ENCODE results near the gene UCN.

Gene UCN

DNA sequence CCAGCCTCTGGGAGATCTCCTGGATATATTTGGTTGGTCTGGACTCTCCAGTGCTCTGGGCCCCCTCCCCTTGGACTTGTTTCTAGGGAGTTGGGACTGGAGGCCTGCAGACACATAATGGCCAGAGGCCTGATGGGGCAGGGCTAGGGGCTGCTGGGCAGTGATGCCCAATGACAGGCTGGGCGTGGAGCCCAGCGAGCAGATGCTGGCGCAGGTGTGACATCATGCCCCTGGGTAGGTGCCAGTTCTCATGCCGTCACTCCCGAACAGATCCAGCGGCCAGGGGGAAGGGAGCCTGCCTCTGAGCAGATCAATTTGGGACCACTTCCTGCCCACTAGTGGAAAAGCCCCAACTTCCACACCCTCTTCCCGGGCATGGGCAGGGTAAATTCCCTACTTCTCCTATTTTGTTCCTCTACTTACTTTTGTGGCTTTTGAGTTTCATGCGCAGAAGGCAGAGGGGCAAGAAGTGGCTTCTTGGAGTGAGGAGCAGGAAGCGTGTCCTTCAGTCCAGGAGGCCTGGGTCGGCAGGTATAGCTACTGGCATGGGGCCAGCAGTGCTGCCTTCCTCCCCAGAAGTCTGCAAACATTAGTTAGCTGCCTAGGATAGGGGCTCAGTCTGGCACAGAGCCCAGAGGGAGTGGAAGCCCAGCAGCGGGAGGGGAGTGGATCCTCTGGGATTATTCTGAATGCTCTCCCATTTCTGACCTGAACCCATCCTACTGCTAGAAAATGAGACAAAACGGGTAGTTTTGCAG is 8.6 kb upstream of the UCN start:
- Histone ChIP-seq H3K4me3 (replicated peaks; ENCODE audit: insufficient read depth, low read length) (no peak overlapping the region), H3K27me3 (ENCODE audit: insufficient read depth, poor library complexity, severe bottlenecking) (no peaks in the 10 kb centered on the region), H3K27ac (replicated peaks) (no peak overlapping the region)
- no peak for DNase-seq (ENCODE audit: low read depth in 1 of 2, low spot score in 1 of 2)
- no peak for TF ChIP-seq GABPA (IDR thresholded peaks at IDR 0.05; ENCODE audit: low read depth)
- TF ChIP-seq, protein P1, sequence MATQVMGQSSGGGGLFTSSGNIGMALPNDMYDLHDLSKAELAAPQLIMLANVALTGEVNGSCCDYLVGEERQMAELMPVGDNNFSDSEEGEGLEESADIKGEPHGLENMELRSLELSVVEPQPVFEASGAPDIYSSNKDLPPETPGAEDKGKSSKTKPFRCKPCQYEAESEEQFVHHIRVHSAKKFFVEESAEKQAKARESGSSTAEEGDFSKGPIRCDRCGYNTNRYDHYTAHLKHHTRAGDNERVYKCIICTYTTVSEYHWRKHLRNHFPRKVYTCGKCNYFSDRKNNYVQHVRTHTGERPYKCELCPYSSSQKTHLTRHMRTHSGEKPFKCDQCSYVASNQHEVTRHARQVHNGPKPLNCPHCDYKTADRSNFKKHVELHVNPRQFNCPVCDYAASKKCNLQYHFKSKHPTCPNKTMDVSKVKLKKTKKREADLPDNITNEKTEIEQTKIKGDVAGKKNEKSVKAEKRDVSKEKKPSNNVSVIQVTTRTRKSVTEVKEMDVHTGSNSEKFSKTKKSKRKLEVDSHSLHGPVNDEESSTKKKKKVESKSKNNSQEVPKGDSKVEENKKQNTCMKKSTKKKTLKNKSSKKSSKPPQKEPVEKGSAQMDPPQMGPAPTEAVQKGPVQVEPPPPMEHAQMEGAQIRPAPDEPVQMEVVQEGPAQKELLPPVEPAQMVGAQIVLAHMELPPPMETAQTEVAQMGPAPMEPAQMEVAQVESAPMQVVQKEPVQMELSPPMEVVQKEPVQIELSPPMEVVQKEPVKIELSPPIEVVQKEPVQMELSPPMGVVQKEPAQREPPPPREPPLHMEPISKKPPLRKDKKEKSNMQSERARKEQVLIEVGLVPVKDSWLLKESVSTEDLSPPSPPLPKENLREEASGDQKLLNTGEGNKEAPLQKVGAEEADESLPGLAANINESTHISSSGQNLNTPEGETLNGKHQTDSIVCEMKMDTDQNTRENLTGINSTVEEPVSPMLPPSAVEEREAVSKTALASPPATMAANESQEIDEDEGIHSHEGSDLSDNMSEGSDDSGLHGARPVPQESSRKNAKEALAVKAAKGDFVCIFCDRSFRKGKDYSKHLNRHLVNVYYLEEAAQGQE (IDR thresholded peaks at IDR 0.05; ENCODE audit: insufficient replicate concordance, low read depth) = no peak
- no peak for TF ChIP-seq SPI1 (IDR thresholded peaks at IDR 0.05; ENCODE audit: borderline replicate concordance, low read depth)
- no peak for TF ChIP-seq POLR2AphosphoS5 (IDR thresholded peaks at IDR 0.05; ENCODE audit: low read depth)
- no peak for TF ChIP-seq CTCF (IDR thresholded peaks at IDR 0.05; ENCODE audit: insufficient read depth, low read length)

DNA sequence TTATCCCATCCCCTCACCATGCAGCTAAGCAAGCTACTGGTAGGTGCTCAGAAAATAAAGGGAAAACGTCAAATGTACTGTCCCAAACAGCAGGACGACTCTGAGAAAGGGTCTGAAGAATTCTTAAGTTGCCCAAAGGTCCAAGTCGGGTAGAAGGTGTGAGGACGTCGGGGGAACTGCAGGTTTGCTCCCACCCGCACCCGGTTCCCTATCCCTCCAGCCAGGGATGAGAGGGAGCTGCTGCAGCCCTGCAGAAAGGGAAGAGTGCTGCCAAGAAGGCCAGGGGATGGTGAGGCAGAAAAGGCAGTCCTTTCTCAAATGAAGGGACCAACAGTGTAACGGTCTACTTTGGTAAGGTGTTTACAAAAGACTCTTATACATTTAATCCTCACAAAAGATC is 6.9 kb upstream of the UCN start:
- Histone ChIP-seq H3K27me3 (ENCODE audit: insufficient read depth, poor library complexity, severe bottlenecking) (no peaks in the 10 kb centered on the region), H3K4me3 (replicated peaks; ENCODE audit: insufficient read depth, low read length) (no peak overlapping the region), H3K27ac (replicated peaks) (no peak overlapping the region)
- TF ChIP-seq GABPA (IDR thresholded peaks at IDR 0.05; ENCODE audit: low read depth) = no peak
- no peak for TF ChIP-seq CTCF (IDR thresholded peaks at IDR 0.05; ENCODE audit: insufficient read depth, low read length)
- no peak for TF ChIP-seq SPI1 (IDR thresholded peaks at IDR 0.05; ENCODE audit: borderline replicate concordance, low read depth)
- TF ChIP-seq, protein P1 (IDR thresholded peaks at IDR 0.05; ENCODE audit: insufficient replicate concordance, low read depth) = no peak
- TF ChIP-seq POLR2AphosphoS5 (IDR thresholded peaks at IDR 0.05; ENCODE audit: low read depth) = no peak
- DNase-seq (ENCODE audit: low read depth in 1 of 2, low spot score in 1 of 2) = no peak

GRCh38 chr2:27314709-27315108 is 6.5 kb upstream of the UCN start:
- TF ChIP-seq CTCF (IDR thresholded peaks at IDR 0.05; ENCODE audit: insufficient read depth, low read length) (no peak), GABPA (IDR thresholded peaks at IDR 0.05; ENCODE audit: low read depth) (no peak), POLR2AphosphoS5 (IDR thresholded peaks at IDR 0.05; ENCODE audit: low read depth) (no peak), SPI1 (IDR thresholded peaks at IDR 0.05; ENCODE audit: borderline replicate concordance, low read depth) (no peak)
- TF ChIP-seq, protein P1 (IDR thresholded peaks at IDR 0.05; ENCODE audit: insufficient replicate concordance, low read depth) = no peak
- DNase-seq (ENCODE audit: low read depth in 1 of 2, low spot score in 1 of 2) = no peak
- Histone ChIP-seq H3K4me3 (replicated peaks; ENCODE audit: insufficient read depth, low read length) (no peak overlapping the region), H3K27me3 (ENCODE audit: insufficient read depth, poor library complexity, severe bottlenecking) (no peaks in the 10 kb centered on the region), H3K27ac (replicated peaks) (no peak overlapping the region)

All from HL-60 (cell line).